ENCODE data around the gene PHTF2.

Gene PHTF2

GRCh38 chr7:77903597-77903996 lies 105.0 kb downstream of the PHTF2 start:
- no peak overlapping the region for H3K27ac ChIP-seq (replicated peaks)
- DNase-seq (ENCODE audit: low read depth in 1 of 2, low spot score in 1 of 2): peak in 1 of 2 experiments; percentile 19

GRCh38 chr7:77904252-77904651 lies 105.7 kb downstream of the PHTF2 start:
- no peaks in the 10 kb centered on the region for H3K27me3 ChIP-seq (ENCODE audit: insufficient read depth, poor library complexity, severe bottlenecking)
- DNase-seq (ENCODE audit: low read depth in 1 of 2, low spot score in 1 of 2): no peak
- no peak overlapping the region for H3K4me3 ChIP-seq (replicated peaks; ENCODE audit: insufficient read depth, low read length)
- no peak for TF ChIP-seq POLR2AphosphoS5 (IDR thresholded peaks at IDR 0.05; ENCODE audit: low read depth)
- TF ChIP-seq REST (IDR thresholded peaks at IDR 0.05; ENCODE audit: insufficient replicate concordance, low read depth): no peak
- no peak overlapping the region for H3K27ac ChIP-seq (replicated peaks)

More at GRCh38 chr7:77903597-77903996, 105.0 kb downstream of the PHTF2 start:
- Histone ChIP-seq H3K4me3 (replicated peaks; ENCODE audit: insufficient read depth, low read length) (no peak overlapping the region), H3K27me3 (ENCODE audit: insufficient read depth, poor library complexity, severe bottlenecking) (no peaks in the 10 kb centered on the region)
- TF ChIP-seq POLR2AphosphoS5 (IDR thresholded peaks at IDR 0.05; ENCODE audit: low read depth): no peak
- TF ChIP-seq, protein P1, sequence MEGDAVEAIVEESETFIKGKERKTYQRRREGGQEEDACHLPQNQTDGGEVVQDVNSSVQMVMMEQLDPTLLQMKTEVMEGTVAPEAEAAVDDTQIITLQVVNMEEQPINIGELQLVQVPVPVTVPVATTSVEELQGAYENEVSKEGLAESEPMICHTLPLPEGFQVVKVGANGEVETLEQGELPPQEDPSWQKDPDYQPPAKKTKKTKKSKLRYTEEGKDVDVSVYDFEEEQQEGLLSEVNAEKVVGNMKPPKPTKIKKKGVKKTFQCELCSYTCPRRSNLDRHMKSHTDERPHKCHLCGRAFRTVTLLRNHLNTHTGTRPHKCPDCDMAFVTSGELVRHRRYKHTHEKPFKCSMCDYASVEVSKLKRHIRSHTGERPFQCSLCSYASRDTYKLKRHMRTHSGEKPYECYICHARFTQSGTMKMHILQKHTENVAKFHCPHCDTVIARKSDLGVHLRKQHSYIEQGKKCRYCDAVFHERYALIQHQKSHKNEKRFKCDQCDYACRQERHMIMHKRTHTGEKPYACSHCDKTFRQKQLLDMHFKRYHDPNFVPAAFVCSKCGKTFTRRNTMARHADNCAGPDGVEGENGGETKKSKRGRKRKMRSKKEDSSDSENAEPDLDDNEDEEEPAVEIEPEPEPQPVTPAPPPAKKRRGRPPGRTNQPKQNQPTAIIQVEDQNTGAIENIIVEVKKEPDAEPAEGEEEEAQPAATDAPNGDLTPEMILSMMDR (IDR thresholded peaks at IDR 0.05; ENCODE audit: insufficient read depth, low read length): peak; percentile 1

DNA sequence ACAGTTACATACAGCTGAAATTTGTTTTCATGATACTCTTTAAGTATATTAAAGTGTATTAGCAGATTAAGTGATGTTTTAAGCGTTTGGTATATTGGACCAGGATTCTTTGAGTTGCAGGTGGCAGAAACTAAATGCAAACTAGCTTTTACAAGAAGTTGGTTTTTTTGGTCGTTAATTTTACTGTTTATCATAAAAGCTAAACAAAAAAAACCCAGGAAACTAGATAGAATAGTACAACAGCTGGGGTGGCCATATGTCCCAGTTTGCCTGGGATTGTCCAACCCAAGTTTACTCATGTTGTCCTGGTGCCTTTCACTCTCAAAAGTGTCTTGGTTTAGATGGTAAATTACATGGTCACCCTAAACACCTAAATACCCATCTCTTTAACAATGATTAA lies 108.7 kb downstream of the PHTF2 start:
- TF ChIP-seq, protein P1 (IDR thresholded peaks at IDR 0.05; ENCODE audit: insufficient read depth, low read length): no peak
- TF ChIP-seq SPI1 (IDR thresholded peaks at IDR 0.05; ENCODE audit: borderline replicate concordance, low read depth): no peak
- TF ChIP-seq REST (IDR thresholded peaks at IDR 0.05; ENCODE audit: insufficient replicate concordance, low read depth): no peak
- TF ChIP-seq GABPA (IDR thresholded peaks at IDR 0.05; ENCODE audit: low read depth): no peak
- TF ChIP-seq POLR2AphosphoS5 (IDR thresholded peaks at IDR 0.05; ENCODE audit: low read depth): no peak
- no peaks in the 10 kb centered on the region for H3K27me3 ChIP-seq (ENCODE audit: insufficient read depth, poor library complexity, severe bottlenecking)
- H3K27ac ChIP-seq (replicated peaks): no peak overlapping the region
- H3K4me3 ChIP-seq (replicated peaks; ENCODE audit: insufficient read depth, low read length): no peak overlapping the region
- no peak for DNase-seq (ENCODE audit: low read depth in 1 of 2, low spot score in 1 of 2)

DNA sequence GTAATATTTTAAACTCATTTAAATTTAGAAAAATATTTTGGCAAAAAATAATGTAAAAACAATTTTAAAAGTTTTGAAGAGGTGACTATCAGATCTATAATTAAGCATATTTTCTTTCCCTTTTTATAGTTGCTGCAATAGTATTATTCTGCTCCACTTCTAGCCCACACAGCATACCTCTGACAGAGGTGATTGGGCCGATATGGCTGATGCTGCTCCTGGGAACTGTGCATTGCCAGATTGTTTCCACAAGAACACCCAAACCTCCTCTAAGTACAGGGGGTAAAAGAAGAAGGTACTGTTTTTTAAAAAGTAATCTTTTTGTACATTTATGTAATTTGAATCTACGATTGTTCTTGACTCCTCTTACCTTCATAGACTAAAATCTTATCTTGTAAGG lies 110.1 kb downstream of the PHTF2 start:
- TF ChIP-seq GABPA (IDR thresholded peaks at IDR 0.05; ENCODE audit: low read depth) (no peak), REST (IDR thresholded peaks at IDR 0.05; ENCODE audit: insufficient replicate concordance, low read depth) (no peak), POLR2AphosphoS5 (IDR thresholded peaks at IDR 0.05; ENCODE audit: low read depth) (no peak), SPI1 (IDR thresholded peaks at IDR 0.05; ENCODE audit: borderline replicate concordance, low read depth) (no peak)
- TF ChIP-seq, protein P1 (IDR thresholded peaks at IDR 0.05; ENCODE audit: insufficient read depth, low read length): no peak
- Histone ChIP-seq H3K27ac (replicated peaks) (no peak overlapping the region), H3K4me3 (replicated peaks; ENCODE audit: insufficient read depth, low read length) (no peak overlapping the region), H3K27me3 (ENCODE audit: insufficient read depth, poor library complexity, severe bottlenecking) (no peaks in the 10 kb centered on the region)
- no peak for DNase-seq (ENCODE audit: low read depth in 1 of 2, low spot score in 1 of 2)
